HG03060 (cell line): Measurements from ENCODE around the gene EMC1.
"Not testable (repeated sequence)": the region's sequence is repeated elsewhere in the genome, so short reads cannot be mapped to it uniquely, and the experiment has no call there.

Experiments used
- ATAC-seq: cut with Tn5 transposase; IDR thresholded peaks from one replicate; pipeline ENCODE4 v1.9.1; 2021; ENCODE audit warnings: low read depth, moderate number of reproducible peaks; ENCODE audit not compliant: unreplicated experiment

The EMC1 gene

DNA sequence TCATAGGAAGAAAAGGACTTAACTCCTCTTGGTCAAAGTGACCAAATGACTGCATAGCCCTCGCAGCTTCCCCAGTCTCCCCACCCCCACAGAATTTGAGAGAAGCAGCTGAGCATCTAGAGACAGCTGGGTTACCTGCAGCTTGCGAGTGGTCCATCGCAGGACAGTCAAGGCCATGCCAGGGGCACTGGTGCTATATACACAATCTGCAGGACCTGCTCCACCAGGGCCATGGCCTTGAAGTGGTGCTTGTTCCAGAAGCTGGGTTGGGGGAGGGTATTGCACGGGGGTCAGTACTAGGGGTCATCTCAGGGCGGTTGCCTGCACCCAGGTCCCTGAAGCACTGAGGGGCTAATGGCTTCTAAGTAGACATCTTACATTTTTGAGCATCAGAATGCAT, 10.7 kb upstream of the EMC1 start:
- ATAC-seq = no peak

DNA sequence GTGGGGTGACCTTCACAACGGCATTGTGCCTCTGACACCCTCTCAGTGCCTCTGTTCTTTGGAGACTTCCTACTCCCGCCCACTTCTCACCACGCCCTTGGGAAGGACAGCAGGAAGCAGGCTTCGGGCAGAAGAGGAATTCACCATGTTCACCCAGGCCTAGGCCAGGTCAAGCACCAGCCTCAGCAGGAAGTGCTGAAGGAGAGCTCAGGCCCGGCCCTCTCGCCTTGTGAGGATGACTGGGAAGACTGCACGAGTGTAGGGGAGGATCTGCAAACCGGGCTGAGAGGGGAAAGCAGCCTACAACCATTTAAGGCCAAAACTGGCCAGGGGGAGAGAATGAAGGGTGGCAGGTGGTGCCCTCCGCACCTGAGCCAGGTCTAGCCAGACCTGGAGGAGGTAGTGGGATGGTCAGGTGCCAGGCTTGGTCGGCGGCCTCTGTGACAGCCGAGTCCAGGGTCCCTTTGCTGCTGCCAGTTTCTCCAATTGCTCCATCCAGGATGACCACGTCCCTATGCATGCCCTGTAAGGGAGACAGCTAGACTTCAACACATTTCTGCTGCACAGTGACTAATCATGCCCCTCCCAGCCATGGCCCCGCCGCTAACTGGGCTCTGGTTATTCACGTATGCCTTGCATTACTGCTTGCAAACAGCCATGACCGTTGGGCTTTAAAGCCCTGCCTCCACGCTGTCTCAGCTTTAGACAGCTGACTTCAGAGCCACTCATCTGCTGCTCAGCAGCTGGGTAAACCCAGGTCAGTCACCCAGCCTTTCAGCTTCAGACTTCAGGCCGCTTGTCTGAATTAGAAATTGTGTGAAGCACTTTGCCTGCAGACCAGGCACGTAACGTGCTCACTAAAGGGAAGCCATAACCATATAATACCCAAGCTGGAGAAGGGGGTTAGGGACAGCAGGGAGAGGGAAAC, 9.2 kb upstream of the EMC1 start:
- ATAC-seq = no peak

DNA sequence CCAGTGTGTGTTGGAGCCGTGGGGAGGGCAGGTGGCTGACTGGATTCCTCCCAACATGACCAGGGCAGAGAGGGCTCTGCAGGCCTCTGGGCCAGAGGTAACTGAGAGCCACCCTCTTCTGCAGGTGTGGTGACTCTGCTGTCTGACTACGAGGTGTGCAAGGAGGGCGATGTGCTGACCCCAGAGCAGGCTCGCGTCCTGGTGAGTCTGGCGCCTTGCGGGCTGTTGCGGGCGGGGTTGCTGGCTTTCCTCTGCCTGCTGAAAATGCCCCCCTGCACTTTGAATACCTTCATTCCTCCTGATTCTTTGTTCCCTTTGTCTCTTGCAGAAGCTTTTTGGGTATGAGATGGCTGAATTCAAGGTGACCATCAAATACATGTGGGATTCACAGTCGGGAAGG, 7.0 kb upstream of the EMC1 start:
- no peak for ATAC-seq

DNA sequence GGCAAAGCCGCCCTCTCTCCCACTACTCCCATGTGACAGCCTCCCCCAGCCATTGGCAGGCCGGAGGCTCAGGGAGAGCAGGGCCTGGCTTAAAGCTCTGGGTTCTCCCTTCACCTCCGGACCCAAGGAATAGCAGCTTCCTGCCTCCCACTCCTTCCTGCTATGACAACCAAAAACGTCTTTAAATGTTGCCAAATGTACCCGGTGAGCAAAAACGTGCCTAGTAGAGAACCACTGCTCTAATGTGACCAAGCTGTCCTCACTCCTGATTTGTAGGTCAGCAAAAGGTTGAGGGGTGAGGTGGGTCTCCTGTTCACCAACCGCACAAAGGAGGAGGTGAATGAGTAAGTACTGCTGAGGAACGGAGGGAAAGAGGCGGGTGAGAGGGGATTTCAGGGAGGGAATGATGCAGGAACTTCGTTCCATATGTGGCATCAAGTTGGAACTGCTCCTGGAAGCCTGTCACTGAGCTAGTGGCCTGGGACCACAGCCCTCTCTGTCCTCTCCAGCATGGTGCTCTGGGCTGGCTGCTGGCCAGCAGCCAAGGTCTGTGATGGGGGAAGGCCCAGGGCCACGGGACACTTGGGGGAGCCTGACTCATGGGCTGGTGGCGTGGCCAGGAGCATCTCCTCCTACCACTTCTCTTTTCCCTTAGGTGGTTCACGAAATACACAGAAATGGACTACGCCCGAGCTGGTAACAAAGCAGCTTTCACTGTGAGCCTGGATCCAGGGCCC, 6.0 kb upstream of the EMC1 start:
- no peak for ATAC-seq

DNA sequence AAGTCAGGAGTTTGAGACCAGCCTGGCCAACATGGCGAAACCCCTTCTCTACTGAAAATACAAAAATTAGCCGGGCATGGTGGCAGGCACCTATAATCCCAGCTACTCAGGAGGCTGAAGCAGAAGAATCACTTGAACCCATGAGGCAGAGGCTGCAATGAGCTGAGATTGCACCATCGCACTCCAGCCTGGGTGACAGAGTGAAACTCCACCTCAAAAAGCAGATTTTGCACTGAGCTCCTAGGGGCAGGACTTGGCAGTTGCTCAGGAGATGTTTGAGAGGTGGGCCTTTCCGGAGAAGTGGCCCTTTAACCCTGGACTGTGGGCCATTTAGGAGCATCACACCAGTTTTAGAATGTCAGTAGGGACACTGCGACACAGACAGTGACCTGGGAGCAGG, 5.0 kb upstream of the EMC1 start:
- not testable (repeated sequence) for ATAC-seq

DNA sequence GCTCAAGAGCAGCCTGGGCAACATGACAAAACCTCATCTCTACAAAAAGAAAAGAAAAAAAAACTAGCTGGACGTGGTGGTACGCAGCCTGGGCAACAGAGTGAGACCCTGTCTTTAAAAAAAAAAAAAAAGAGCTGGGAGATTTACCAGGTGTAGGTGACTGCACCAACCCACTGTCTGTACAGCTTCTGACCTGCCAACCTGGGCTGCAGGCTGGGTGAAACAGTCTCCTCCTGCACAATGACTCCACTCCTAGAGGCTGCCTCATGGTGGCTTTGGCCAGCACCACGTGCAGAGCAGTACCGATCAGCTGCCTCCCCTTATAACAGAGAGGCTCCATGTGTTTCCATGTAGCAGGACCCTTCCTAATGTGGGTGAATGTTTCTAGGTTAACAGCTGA, 4.0 kb upstream of the EMC1 start:
- ATAC-seq = no peak

DNA sequence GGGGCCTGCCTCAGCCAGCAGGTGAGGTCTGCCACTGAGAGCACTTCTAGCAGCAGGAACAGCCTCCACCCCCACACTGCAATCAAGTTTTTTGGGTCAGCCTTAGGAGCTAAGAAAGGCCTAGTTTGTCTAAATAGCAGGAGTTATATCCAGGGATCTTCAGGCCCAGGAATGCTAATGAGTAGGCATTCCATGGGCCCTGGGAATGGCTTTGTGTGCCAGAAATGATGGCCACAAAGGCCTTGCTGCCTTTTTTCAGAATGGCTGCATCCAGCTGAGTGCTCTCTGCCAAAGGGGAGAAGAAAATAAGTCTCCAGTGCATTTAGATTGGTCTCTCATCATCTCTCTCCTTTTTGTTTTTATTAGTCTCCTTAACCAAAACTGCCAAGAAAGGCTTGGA, 3.1 kb upstream of the EMC1 start:
- ATAC-seq = no peak

DNA sequence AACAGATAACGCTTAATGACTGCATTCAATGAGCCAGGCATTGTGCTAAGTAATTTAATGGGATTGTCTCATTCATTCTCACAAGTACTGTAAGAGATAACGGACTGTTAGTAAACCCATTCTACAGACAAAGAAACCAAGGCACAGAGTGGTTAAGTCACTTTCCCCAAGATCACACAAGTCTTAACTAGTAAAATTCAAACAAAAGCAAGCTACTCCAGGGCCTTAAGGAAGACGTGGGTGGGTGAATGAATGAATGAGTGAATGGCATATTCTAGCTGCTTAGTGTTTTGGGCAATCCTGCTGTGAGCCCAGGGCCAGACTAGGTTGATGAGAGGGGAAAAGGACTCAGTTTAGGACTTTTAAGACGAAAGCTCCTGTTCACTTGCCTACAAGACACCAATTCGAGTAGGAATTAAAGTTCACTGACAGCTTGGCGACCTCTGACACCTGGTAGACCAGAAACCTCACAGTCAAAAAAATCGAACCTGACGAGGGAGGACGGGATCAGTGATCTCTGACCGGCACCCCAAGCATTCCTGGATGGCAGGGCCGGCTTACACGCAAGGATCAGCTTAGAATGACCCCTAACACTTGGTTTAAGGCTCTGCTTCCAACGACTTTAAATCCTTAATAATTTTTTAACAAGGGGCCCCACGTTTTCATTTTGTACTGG, 557 bp downstream of the EMC1 start:
- ATAC-seq = no peak

DNA sequence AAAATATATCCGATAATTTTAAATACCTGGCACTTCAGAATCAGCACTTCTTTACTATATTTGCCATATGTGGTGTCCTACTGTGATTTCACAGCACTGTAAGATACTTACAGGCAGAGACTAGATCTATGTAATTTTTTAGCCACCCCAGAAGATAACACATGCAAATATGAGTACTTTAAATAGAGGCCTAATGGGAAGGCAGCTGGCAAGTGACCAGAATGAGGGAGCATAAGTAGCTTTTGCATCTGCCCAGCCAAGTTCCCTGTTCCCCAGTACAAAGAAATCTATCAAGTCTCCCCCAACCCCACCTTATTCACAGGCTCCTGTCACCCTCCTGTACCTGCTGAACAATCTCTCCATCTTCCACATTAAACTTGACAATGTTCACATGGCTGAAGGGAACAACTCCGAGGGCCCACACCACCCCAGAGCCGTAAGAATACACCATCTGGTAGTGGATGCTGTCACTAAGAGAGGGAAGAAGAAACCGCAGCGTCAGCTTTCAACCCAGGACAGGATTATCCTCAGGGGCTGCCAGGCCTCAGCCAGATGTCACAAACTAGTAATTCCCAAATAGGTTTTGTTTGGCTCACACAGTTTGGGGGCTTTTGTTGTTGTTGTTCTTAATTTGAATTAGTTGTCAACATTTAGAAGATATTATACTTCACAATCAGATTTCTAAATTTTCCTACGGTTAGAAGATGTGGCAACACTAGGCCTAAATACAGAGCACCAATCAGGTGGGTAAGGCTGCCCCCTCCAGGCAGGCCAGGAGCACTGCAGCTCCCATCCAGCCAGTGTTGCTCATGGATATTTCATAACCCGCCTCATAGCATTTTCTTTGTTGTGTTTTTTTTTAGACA, 10.4 kb downstream of the EMC1 start:
- no peak for ATAC-seq

DNA sequence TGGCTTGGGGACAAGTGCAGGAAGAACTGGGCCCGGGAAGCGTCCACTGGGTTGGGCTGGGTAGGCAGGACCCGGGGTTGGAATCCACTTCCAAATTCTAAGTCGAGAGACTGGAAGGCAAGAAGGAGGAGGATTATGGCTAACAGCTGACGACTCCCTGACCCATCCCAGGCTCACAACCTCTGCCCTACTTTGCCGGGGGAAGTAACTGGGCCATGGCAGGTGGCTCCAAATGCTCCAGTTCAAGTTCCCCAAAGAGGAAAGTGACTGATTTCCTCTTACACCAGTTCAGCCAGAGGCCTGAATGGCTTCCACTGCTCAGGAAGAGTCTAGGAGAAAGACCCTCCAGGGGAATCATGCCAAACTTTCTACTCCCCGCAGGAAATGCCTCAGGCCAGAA, 11.4 kb downstream of the EMC1 start:
- ATAC-seq = no peak

DNA sequence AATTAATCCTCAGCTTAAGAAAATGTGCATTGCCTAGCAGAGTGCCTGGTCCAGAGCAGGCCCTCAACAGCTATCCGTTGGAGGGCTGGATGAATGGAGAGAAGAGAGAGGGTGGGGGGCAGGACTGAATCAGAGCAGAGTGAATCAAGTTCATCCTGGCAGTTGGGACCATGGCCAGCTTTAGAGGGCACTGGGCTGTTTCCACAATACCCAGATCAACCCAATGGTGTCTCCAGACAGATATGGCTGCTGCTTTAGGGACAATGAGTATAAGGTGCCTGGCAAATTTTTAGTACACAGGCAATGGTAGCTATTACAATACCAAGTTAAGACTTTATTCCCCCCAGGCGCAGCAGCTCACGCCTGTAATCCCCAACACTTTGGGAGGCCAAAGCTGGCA, 17.1 kb downstream of the EMC1 start:
- no peak for ATAC-seq

DNA sequence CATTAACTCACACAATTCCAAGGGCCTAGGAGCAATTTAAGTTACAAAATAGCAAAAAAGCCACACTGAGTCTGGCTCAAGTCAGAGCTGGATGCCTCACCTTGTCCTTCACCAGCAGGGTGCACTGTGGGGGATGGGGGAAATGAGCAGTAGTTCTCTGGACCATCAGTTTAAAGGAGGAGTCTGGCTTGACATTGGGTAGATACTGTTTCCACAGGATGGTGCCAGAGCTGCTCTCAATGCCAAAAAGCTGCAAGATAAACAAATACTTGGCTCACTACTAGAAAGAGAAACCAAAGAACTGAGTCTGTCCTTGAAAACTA, 18.8 kb downstream of the EMC1 start:
- no peak for ATAC-seq

DNA sequence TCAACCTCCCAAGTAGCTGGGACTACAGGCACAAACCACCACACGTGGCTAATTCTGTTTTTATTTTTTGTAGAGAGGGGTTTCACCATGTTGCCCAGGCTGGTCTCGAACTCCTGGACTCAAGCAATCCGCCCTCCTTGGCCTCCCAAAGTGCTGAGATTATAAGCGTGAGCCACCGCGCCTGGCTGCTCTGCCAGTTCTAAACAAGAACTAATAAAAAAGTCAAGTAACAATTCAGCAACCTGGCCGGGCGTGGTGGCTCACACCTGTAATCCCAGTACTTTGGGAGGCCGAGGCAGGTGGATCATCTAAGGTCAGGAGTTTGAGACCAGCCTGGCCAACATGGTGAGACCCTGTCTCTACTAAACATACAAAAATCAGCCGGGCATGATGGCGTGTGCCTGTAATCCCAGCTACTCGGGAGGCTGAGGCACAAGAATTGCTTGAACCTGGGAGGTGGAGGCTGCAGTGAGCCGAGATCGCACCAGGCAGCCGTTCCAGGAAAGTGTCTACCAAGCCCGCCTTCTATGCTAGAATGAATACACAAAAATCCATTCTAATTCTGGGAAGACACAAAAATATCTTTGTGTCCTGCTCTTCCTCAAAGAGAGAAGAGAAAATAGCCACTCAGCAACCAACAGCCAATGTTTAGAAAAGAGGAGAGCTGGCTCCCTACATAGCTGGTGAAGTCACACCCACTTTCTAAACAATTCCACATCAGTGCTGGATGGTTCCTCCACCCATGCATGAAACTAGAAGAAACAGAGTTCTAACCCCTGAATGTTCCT, 19.4 kb downstream of the EMC1 start:
- not testable (repeated sequence) for ATAC-seq

DNA sequence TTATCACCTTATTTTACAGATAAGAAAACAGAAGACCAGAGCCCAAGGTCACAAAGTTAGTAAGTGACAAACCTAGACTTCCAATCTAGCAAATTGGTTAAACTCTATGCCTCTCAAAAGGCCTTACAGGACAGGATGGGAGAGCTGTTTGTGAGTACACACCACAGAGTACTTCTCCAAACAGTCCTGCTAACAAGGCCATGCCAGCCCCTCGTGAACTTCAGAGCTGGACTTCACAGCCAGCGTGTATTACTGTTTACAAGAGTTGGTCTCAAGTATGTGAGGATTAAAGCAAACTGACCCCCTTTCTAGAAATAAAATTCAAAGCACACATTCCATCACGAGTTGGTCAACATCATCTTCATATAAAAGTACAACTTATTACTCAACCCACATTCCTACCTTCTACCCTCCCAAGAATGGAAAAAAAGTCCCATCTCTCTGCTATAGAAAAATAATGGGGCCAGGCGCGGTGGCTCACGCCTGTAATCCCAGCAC, 21.4 kb downstream of the EMC1 start:
- ATAC-seq = no peak

DNA sequence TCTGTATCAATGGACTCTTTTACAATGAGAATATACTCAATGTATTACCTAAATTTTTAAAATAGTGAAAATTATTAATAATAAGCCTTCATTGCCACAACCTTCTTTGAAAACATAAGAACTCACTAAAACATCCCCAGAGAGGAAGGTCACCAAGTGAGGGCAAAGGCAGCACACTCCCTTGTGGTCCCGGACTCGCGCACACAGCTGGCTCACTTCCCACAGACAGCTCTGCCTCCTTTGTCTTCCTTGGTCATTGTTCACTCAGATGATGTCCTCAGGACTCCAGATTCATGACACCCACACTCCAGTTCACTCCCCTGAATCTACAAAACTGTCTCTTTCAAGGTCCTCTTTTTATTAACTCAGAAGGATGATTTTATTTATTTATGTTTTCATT, 22.1 kb downstream of the EMC1 start:
- no peak for ATAC-seq

DNA sequence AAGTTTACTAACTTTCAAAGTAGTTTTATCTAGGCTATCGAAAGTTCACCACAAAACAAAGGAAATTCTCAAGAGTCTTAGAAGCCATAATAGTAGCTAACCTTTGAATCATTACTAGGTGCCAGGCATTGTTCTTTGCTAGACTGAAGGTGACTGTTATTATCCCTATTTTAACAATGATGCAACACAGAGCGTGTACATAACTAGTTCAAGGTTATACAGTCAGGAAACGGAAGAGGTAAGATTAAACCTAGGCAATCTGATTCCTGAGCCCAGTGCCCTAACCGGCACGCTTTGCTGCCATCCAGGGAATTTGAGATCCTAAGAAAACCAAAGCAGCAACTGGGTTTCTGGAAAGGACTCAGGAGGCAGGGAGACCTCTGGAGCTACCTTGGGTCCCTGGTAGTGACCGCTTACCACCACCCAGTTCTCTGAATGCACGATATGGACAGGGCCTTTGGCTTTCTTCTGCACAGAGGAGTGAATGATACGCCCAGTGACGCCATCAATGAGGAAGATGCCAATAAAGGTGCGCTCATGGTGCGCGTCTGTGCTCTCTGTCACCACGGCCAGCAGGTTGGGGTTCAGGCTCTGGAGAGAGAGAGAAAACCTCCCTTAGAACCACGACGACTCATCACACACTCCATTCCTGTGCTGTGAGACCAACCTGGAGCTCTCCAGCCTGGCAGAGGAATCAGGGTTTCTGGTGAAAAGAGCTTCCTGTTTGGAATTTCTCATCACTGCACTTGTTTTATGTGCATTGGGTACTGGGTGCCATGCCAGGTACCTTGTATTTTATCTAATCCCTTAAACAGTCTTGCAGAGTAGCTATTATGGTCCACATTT, 28.1 kb downstream of the EMC1 start:
- no peak for ATAC-seq

DNA sequence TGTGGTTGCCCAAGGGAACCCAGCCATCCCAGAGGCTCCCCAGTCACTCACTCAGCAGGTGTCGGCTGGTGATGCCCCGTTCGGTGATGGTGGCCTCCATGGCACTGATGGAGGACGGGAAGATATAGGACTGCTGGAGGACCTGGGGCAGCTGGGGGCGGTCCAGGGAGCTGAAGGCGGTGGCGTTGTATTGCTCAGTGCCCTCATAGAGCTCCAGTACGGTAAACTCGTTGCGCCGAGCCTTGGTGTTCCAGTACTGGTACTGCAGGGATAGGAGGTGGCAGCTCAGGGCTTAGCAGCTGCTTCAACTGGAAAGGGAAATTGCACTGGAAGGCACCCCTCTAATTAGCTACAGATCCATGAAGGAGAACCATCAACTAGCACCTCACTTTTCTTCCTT, 28.8 kb downstream of the EMC1 start:
- ATAC-seq = no peak

DNA sequence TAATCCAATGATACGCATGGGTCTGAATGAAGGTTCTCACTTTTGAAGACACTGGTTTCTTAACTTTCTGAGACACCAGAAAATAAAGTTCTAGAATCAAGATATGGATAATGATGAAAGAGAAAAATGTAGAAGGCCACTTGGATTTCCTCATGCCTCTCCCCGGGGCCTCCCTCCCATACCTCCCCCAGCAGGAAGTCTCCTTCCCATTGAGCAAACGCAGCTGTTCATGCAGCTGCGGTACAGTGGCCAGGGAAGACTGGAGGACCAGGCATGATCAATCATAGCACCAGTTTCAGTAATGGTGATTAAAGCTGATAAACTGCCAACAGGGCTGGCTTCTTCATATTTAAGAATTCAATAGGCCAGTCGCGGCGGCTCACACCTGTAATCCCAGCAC, 30.3 kb downstream of the EMC1 start:
- ATAC-seq = no peak
